HG03469 (cell line): ENCODE measurements around the gene FUT6.
"Not testable (repeated sequence)": the region's sequence is repeated elsewhere in the genome, so short reads cannot be mapped to it uniquely, and the experiment has no call there.

ENCODE experiments used
- ATAC-seq: cut with Tn5 transposase; IDR thresholded peaks from one replicate; pipeline ENCODE4 v1.9.1; 2021; ENCODE audit warnings: mild to moderate bottlenecking, moderate library complexity, moderate number of reproducible peaks; ENCODE audit not compliant: unreplicated experiment

FUT6 gene

GRCh38 chr19:5863030-5863665 is 23.6 kb upstream of the FUT6 start:
- ATAC-seq, result no peak

DNA sequence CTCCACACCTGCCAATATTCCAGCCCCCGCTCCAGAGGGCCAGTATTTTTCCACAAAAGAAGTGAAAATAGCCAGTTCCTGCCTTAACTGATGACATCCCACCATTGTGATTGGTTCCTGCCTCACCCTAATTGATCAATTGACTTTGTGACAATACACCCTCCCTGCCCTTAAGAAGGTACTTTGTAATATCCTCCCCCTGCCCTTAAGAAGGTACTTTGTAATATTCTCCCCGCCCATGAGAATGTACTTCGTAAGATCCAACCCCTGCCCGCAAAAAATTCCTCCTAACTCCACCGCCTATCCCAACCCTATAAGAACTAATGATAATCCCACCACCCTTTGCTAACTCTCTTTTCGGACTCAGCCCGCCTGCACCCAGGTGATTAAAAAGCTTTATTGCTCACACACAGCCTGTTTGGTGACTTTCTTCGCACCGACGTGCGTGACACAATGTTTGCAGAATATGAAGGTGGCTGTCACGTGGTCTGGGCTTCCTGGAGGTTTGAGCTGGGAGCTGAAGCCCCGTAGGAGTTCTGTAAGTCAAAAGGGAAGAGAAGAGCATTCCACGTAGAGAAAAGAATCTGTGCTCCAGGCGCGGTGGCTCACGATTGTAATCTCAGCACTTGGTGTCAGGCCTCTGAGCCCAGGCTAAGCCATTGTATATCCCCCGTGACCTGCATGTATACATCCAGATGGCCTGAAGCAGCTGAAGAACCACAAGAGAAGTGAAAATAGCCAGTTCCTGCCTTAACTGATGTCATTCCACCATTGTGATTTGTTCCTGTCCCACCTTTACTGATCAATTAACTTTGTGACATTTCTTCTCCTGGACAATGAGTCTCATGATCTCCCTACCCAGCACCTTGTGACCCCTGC is 17.9 kb upstream of the FUT6 start:
- no peak for ATAC-seq

DNA sequence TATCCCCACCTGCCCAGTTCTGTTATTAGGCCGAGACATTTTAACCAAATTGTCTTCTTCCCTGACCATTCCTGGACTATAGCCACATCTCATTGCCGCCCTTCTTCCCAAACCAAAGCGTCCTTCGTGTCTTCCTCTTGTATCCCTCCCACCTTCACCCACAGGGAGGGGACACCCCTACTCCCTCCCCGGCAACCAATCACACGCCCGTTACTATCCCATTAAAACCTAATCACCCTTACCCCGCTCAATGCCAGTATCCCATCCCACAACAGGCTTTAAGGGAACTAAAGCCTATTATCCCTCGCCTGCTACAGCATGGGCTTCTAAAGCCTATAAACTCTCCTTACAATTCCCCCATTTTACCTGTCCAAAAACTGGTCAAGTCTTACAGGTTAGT is 15.6 kb upstream of the FUT6 start:
- ATAC-seq, result not testable (repeated sequence)

DNA sequence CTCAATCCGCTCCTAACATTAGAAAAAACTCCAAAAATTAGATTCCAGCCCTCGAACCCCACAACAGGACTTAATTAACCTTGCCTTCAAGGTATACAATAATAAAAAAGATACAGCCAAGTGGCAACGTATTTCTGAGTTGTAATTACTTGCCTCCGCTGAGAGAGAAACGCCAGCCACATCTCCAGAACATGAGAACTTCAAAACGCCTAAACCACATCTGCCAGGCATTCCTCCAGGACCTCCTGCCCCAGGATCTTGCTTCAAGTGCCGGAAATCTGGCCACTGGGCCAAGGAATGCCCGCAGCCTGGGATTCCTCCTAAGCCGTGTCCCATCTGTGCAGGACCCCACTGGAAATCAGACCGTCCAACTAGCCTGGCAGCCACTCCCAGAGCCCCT is 14.6 kb upstream of the FUT6 start:
- not testable (repeated sequence) for ATAC-seq

- ATAC-seq, result no peak
Measured at GRCh38 chr19:5851302-5851701, 11.8 kb upstream of the FUT6 start, which contains the start of gene FUT3. Gene FUT3, minus strand, starts transcription at chr19:5851449.

GRCh38 chr19:5850743-5851293 is 11.3 kb upstream of the FUT6 start:
- ATAC-seq, result no peak

GRCh38 chr19:5850189-5850588 is 10.7 kb upstream of the FUT6 start:
- no peak for ATAC-seq

DNA sequence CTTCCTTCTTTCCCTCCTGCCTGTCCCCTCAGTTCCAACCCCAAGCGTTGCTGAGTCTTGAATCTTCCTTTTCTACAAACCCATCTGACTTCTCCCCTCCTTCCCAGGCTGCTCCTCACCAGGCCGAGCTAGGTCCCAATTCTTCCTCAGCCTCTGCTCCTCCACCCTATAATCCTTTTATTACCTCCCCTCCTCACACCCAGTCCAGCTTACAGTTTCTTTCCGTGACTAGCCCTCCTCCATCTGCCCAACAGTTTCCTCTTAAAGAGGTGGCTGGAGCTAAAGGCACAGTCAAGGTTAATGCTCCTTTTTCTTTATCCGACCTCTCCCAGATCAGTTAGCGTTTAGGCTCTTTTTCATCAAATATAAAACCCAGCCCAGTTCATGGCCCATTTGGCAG is 9.1 kb upstream of the FUT6 start:
- ATAC-seq, result not testable (repeated sequence)

GRCh38 chr19:5847846-5848245 is 8.3 kb upstream of the FUT6 start:
- not testable (repeated sequence) for ATAC-seq

DNA sequence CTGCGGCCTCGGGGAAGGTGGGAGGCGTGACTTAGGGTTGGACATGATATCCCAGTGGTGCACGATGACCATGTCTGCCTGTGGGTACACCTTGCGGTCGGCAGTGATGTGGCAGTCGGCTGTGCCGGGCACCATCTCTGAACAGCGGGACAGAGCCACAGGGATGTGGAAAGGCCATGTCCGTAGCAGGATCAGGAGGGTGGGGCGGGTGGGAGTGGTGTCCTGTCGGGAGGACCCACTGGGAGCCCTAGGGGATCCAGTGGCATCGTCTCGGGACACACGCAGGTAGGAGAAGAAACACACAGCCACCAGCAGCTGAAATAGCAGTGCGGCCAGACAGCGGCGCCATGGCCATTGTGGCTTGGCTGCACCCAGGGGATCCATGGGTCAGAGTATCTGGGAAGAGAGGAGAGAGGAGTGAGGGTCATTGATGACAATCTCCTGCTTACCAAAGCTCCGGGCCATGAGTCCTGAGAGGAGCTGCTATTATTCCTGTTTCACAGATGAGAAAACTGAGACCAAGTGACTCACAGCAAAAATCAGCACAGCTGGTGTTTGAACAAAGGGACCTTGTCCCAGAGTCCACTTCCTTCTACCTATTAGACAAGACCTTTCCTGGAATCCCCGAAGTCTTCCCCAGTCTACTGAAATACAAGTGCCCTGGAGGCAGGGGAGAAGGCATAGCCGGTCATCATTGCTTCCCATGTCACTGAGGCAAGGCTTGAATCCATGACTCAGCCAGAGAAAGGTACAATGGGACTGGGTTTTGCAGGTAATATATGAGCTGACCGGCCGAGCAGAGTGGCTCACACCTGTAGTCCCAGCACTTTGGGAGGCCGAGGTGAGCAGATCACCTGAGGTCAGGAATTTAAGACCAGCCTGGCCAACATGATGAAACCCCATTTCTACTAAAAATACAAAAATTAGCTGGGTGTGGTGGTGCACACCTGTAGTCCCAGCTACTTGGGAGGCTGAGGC is 5.2 kb upstream of the FUT6 start:
- ATAC-seq, result no peak

- no peak for ATAC-seq
Measured at GRCh38 chr19:5843295-5843927, 3.9 kb upstream of the FUT6 start.

DNA sequence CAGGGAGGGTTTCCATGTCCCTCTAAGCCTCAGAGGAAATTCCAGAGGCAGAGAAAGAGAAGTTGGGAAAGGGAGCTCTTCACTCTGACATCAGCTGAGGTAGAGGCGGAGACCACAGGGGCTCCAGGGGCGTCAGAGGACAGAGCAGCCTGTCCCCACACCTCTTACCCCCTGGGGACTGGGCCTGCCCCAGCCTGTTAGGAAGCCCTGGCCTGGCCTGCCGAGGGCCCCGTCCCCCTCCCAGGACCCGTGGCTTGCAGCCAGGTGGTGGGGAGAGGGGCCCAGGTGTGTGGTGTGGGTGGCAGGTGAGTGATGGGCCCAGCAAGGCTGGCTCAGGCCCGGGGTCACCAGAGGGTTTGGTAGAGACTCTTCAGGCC is 2.2 kb upstream of the FUT6 start:
- ATAC-seq, result not testable (repeated sequence)

DNA sequence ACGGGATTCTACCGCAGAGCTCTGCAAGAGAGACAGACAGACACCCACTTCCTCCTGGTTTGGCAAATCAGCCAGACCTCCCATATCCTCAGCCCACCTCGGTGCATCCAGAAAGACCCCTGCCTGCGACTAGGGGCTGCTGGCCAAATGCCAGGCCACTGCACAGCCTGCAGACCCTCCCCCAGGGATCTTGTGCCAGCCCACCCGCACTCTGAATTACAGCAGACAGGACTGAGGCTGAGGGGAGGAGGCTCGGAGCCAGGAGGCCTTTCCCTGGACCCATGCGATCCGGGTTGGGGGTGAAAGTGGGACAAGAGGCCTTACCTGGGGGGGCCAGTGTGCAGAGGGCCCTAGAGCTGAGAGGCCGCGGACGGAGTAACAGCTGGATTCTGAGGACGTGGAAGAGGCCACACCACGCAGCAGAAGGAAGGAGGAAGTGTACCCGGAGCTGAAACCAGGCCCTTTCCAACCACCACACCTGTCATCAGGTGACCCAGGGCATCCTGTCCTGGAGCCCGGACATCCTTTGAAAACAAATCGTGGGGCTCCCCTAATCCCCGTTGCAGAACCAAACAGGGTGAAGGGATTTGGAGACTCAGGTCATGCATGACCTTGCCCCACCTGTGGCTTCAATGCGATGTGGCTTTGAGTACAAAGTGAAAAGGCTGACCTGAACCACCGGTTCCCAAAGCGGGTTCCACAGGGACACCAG is 993 bp downstream of the FUT6 start:
- ATAC-seq, result no peak

- ATAC-seq, result no peak
Measured at GRCh38 chr19:5837761-5838352, 1.6 kb downstream of the FUT6 start.

GRCh38 chr19:5832527-5833216 is 6.8 kb downstream of the FUT6 start:
- no peak for ATAC-seq

- ATAC-seq, result no peak
Measured at GRCh38 chr19:5832061-5832460, 7.4 kb downstream of the FUT6 start.

DNA sequence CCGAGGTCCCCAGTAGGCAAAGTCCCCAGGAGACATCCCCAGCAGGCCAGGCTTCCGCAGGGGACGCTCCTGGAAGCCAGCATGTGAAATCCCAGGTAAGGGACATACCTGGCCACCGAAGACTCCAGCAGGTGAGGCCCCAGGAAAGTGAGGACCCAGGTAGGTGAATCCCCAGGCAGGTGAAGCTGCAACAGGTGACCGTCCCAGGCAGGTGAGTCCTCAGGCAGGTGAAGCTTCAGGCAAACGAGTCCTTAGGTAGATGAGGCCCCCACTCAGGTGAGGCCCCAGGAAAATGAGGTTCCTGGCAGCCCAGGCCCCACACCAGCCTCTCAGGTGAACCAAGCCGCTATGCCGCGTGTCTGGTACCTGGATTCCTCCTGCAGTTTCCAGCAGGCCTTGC is 8.3 kb downstream of the FUT6 start:
- no peak for ATAC-seq

GRCh38 chr19:5829567-5830310 is 9.8 kb downstream of the FUT6 start:
- no peak for ATAC-seq
